ENCODE measurements around the gene NECAB3. TPM values are rescaled to one million over a fixed set of nuclear protein-coding genes. Genes with fewer than 3 reads are reported as not detected.
A peak's percentile ranks its signal among the peaks of the same experiment; 100 is the strongest.

The NECAB3 gene
- total and polyA plus RNA-seq, 4 experiments from 2014 or later: 2.0 to 23.4 (median 12.9) TPM

- Histone ChIP-seq H3K4me1 (ENCODE audit: insufficient read depth, low read length) (peaks cover 12% of the 10 kb centered on the region), H3K27me3 (ENCODE audit: insufficient read depth, low read length) (no peaks in the 10 kb centered on the region), H3K9me3 (ENCODE audit: control insufficient read depth in 1 of 2, low read length in 2 of 2) (no peaks in the 10 kb centered on the region), H3K27ac (ENCODE audit: low read depth, low read length) (no peak overlapping the region), H3K36me3 (ENCODE audit: insufficient read depth, low read length) (peaks cover 34% of the 10 kb centered on the region), H3K4me3 (ENCODE audit: low read length in 2 of 2) (no peak overlapping the region)
- H3K36me3 Mint-ChIP-seq: peaks cover 26 to 40% of the 10 kb centered on the region in 2 donors
- CTCF ChIA-PET (ENCODE audit: partially characterized antibody): no interaction called here
- intact Hi-C loops (cut with micrococcal nuclease): no loop called here
- POLR2A ChIA-PET (ENCODE audit: partially characterized antibody): no interaction called here
- peaks cover 0 to 2% (median 0%) of the 10 kb centered on the region in 8 donors for H3K9me3 Mint-ChIP-seq
- no peaks in the 10 kb centered on the region for H3K27me3 Mint-ChIP-seq
- H3K27ac Mint-ChIP-seq: peak overlapping the region in 3 of 7 donors; percentile 27 to 70 (median 50)
- DNase-seq: no peak
- H3K4me3 Mint-ChIP-seq: no peak overlapping the region
- H3K4me1 Mint-ChIP-seq: peaks cover 5 to 32% (median 19%) of the 10 kb centered on the region in 4 donors
Observed at GRCh38 chr20:33713865-33714367, 39.7 kb upstream of the NECAB3 start.

GRCh38 chr20:33711446-33711738, 37.2 kb upstream of the NECAB3 start:
- peaks cover 33 to 45% of the 10 kb centered on the region in 2 donors for H3K36me3 Mint-ChIP-seq
- POLR2A ChIA-PET (ENCODE audit: partially characterized antibody): interaction anchor here (1.2 kb wide), 1 partner anchor 43 kb away, joined by 3 read pairs; no protein-coding TSS in a partner anchor

GRCh38 chr20:33710681-33711445, 36.6 kb upstream of the NECAB3 start:
- no peaks in the 10 kb centered on the region for H3K9me3 Mint-ChIP-seq
- Histone ChIP-seq H3K9me3 (ENCODE audit: control insufficient read depth in 1 of 2, low read length in 2 of 2) (no peaks in the 10 kb centered on the region), H3K36me3 (ENCODE audit: insufficient read depth, low read length) (peaks cover 41% of the 10 kb centered on the region), H3K4me1 (ENCODE audit: insufficient read depth, low read length) (peaks cover 6% of the 10 kb centered on the region), H3K4me3 (ENCODE audit: low read length in 2 of 2) (no peak overlapping the region), H3K27me3 (ENCODE audit: insufficient read depth, low read length) (no peaks in the 10 kb centered on the region), H3K27ac (ENCODE audit: low read depth, low read length) (no peak overlapping the region)
- ChIA-PET POLR2A (ENCODE audit: partially characterized antibody) (interaction anchor here (1.2 kb wide), 1 partner anchor 43 kb away, joined by 3 read pairs; no protein-coding TSS in a partner anchor), CTCF (ENCODE audit: partially characterized antibody) (no interaction called here)
- H3K36me3 Mint-ChIP-seq: peaks cover 33 to 40% of the 10 kb centered on the region in 2 donors
- H3K4me3 Mint-ChIP-seq: no peak overlapping the region
- peaks cover 0 to 18% (median 9%) of the 10 kb centered on the region in 4 donors for H3K4me1 Mint-ChIP-seq
- no peaks in the 10 kb centered on the region for H3K27me3 Mint-ChIP-seq
- H3K27ac Mint-ChIP-seq: peak overlapping the region in 1 of 7 donors; percentile 26
- intact Hi-C loops (cut with micrococcal nuclease): no loop called here
- no peak for DNase-seq

More at GRCh38 chr20:33711446-33711738, 37.2 kb upstream of the NECAB3 start:
- H3K36me3 ChIP-seq (ENCODE audit: insufficient read depth, low read length): peaks cover 41% of the 10 kb centered on the region
- no peaks in the 10 kb centered on the region for H3K9me3 Mint-ChIP-seq
- H3K9me3 ChIP-seq (ENCODE audit: control insufficient read depth in 1 of 2, low read length in 2 of 2): no peaks in the 10 kb centered on the region
- H3K4me1 ChIP-seq (ENCODE audit: insufficient read depth, low read length): peaks cover 6% of the 10 kb centered on the region
- no peak overlapping the region for H3K4me3 ChIP-seq (ENCODE audit: low read length in 2 of 2)
- intact Hi-C loops (cut with micrococcal nuclease): no loop called here
- H3K27ac Mint-ChIP-seq: no peak overlapping the region
- H3K4me3 Mint-ChIP-seq: no peak overlapping the region
- no peak for DNase-seq
- CTCF ChIA-PET (ENCODE audit: partially characterized antibody): no interaction called here
- H3K27ac ChIP-seq (ENCODE audit: low read depth, low read length): no peak overlapping the region
- no peaks in the 10 kb centered on the region for H3K27me3 Mint-ChIP-seq
- no peaks in the 10 kb centered on the region for H3K27me3 ChIP-seq (ENCODE audit: insufficient read depth, low read length)
- H3K4me1 Mint-ChIP-seq: peaks cover 0 to 22% (median 12%) of the 10 kb centered on the region in 4 donors

GRCh38 chr20:33709905-33710541, 35.8 kb upstream of the NECAB3 start:
- H3K4me3 ChIP-seq (ENCODE audit: low read length in 2 of 2): no peak overlapping the region
- H3K36me3 ChIP-seq (ENCODE audit: insufficient read depth, low read length): peaks cover 41% of the 10 kb centered on the region
- no peak for DNase-seq
- Mint-ChIP-seq H3K27me3 (no peaks in the 10 kb centered on the region), H3K9me3 (no peaks in the 10 kb centered on the region), H3K36me3 (peaks cover 33 to 42% of the 10 kb centered on the region in 2 donors), H3K4me3 (no peak overlapping the region), H3K4me1 (peaks cover 0 to 18% (median 9%) of the 10 kb centered on the region in 4 donors), H3K27ac (no peak overlapping the region)
- ChIA-PET POLR2A (ENCODE audit: partially characterized antibody) (interaction anchor here (1.0 to 1.2 kb wide), 2 partner anchors 10 to 42 kb away, joined by 3 to 6 read pairs; partner anchors contain the start of gene PXMP4), CTCF (ENCODE audit: partially characterized antibody) (no interaction called here)
- H3K27me3 ChIP-seq (ENCODE audit: insufficient read depth, low read length): no peaks in the 10 kb centered on the region
- no peaks in the 10 kb centered on the region for H3K9me3 ChIP-seq (ENCODE audit: control insufficient read depth in 1 of 2, low read length in 2 of 2)
- H3K27ac ChIP-seq (ENCODE audit: low read depth, low read length): no peak overlapping the region
- H3K4me1 ChIP-seq (ENCODE audit: insufficient read depth, low read length): peaks cover 6% of the 10 kb centered on the region
- intact Hi-C loops (cut with micrococcal nuclease): no loop called here

GRCh38 chr20:33709398-33709797, 35.2 kb upstream of the NECAB3 start:
- peak overlapping the region in 3 of 7 donors; percentile 30 to 62 (median 35) for H3K27ac Mint-ChIP-seq
- intact Hi-C loops (cut with micrococcal nuclease): no loop called here
- Histone ChIP-seq H3K9me3 (ENCODE audit: control insufficient read depth in 1 of 2, low read length in 2 of 2) (no peaks in the 10 kb centered on the region), H3K27ac (ENCODE audit: low read depth, low read length) (no peak overlapping the region), H3K36me3 (ENCODE audit: insufficient read depth, low read length) (peaks cover 35% of the 10 kb centered on the region), H3K4me3 (ENCODE audit: low read length in 2 of 2) (no peak overlapping the region), H3K27me3 (ENCODE audit: insufficient read depth, low read length) (no peaks in the 10 kb centered on the region), H3K4me1 (ENCODE audit: insufficient read depth, low read length) (peaks cover 6% of the 10 kb centered on the region)
- H3K27me3 Mint-ChIP-seq: no peaks in the 10 kb centered on the region
- H3K4me3 Mint-ChIP-seq: no peak overlapping the region
- H3K36me3 Mint-ChIP-seq: peaks cover 33 to 44% of the 10 kb centered on the region in 2 donors
- DNase-seq: no peak
- no peaks in the 10 kb centered on the region for H3K9me3 Mint-ChIP-seq
- POLR2A ChIA-PET (ENCODE audit: partially characterized antibody): interaction anchor here (1.0 kb wide), 1 partner anchor 11 kb away, joined by 6 read pairs; the partner anchor contains the start of gene PXMP4
- peaks cover 0 to 18% (median 9%) of the 10 kb centered on the region in 4 donors for H3K4me1 Mint-ChIP-seq
- CTCF ChIA-PET (ENCODE audit: partially characterized antibody): no interaction called here

- intact Hi-C loops (cut with micrococcal nuclease): no loop called here
- peaks cover 0 to 16% (median 5%) of the 10 kb centered on the region in 4 donors for H3K4me1 Mint-ChIP-seq
- CTCF ChIA-PET (ENCODE audit: partially characterized antibody): no interaction called here
- H3K9me3 Mint-ChIP-seq: no peaks in the 10 kb centered on the region
- DNase-seq: no peak
- H3K27me3 Mint-ChIP-seq: no peaks in the 10 kb centered on the region
- H3K4me3 Mint-ChIP-seq: no peak overlapping the region
- Histone ChIP-seq H3K27ac (ENCODE audit: low read depth, low read length) (no peak overlapping the region), H3K4me1 (ENCODE audit: insufficient read depth, low read length) (peaks cover 6% of the 10 kb centered on the region), H3K9me3 (ENCODE audit: control insufficient read depth in 1 of 2, low read length in 2 of 2) (no peaks in the 10 kb centered on the region), H3K27me3 (ENCODE audit: insufficient read depth, low read length) (no peaks in the 10 kb centered on the region), H3K36me3 (ENCODE audit: insufficient read depth, low read length) (peaks cover 19% of the 10 kb centered on the region), H3K4me3 (ENCODE audit: low read length in 2 of 2) (no peak overlapping the region)
- peaks cover 21 to 33% of the 10 kb centered on the region in 2 donors for H3K36me3 Mint-ChIP-seq
- H3K27ac Mint-ChIP-seq: no peak overlapping the region
- POLR2A ChIA-PET (ENCODE audit: partially characterized antibody): no interaction called here
Observed at GRCh38 chr20:33707668-33708067, 33.4 kb upstream of the NECAB3 start.

- no peaks in the 10 kb centered on the region for H3K9me3 ChIP-seq (ENCODE audit: control insufficient read depth in 1 of 2, low read length in 2 of 2)
Observed at GRCh38 chr20:33704197-33704924, 30.1 kb upstream of the NECAB3 start.

More at GRCh38 chr20:33704197-33704924, 30.1 kb upstream of the NECAB3 start:
- DNase-seq: no peak
- POLR2A ChIA-PET (ENCODE audit: partially characterized antibody): no interaction called here
- H3K9me3 Mint-ChIP-seq: no peaks in the 10 kb centered on the region
- Histone ChIP-seq H3K27ac (ENCODE audit: low read depth, low read length) (no peak overlapping the region), H3K4me1 (ENCODE audit: insufficient read depth, low read length) (no peaks in the 10 kb centered on the region), H3K27me3 (ENCODE audit: insufficient read depth, low read length) (no peaks in the 10 kb centered on the region), H3K36me3 (ENCODE audit: insufficient read depth, low read length) (peaks cover 6% of the 10 kb centered on the region), H3K4me3 (ENCODE audit: low read length in 2 of 2) (no peak overlapping the region)
- H3K27me3 Mint-ChIP-seq: no peaks in the 10 kb centered on the region
- peaks cover 0 to 3% (median 0%) of the 10 kb centered on the region in 4 donors for H3K4me1 Mint-ChIP-seq
- intact Hi-C loops (cut with micrococcal nuclease): no loop called here
- CTCF ChIA-PET (ENCODE audit: partially characterized antibody): interaction anchor here (0.7 kb wide), 1 partner anchor 610 kb away, joined by 3 read pairs; no protein-coding TSS in a partner anchor
- no peak overlapping the region for H3K4me3 Mint-ChIP-seq
- peak overlapping the region in 1 of 7 donors; percentile 78 for H3K27ac Mint-ChIP-seq
- H3K36me3 Mint-ChIP-seq: peaks cover 6 to 14% of the 10 kb centered on the region in 2 donors

Data from CD4-positive, alpha-beta memory T cell (primary cell).